Measurements from ENCODE around the gene TUBG2.
A peak's percentile ranks its signal among the peaks of the same experiment; 100 is the strongest.

DNA sequence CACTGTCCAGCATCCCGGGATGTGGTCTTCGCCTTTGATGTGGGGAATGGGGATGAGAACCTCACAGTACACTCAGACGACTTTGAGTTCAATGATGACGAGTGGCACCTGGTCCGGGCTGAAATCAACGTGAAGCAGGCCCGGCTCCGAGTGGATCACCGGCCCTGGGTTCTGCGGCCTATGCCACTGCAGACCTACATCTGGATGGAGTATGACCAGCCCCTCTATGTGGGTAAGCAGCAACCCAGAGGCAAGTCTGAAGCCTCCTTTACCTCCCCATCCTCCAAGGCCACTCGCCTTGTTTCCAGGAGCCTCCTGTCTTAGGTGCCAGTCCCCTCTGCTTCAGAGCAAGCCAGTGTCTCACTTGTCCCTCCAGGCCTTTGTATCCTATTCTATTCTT, 33.4 kb downstream of the TUBG2 start:
- TF ChIP-seq POLR2A (IDR thresholded peaks at IDR 0.05) (no peak), POLR2AphosphoS5 (IDR thresholded peaks at IDR 0.05) (peak in 1 of 3 donors; percentile 5)
- TF ChIP-seq, protein P1, sequence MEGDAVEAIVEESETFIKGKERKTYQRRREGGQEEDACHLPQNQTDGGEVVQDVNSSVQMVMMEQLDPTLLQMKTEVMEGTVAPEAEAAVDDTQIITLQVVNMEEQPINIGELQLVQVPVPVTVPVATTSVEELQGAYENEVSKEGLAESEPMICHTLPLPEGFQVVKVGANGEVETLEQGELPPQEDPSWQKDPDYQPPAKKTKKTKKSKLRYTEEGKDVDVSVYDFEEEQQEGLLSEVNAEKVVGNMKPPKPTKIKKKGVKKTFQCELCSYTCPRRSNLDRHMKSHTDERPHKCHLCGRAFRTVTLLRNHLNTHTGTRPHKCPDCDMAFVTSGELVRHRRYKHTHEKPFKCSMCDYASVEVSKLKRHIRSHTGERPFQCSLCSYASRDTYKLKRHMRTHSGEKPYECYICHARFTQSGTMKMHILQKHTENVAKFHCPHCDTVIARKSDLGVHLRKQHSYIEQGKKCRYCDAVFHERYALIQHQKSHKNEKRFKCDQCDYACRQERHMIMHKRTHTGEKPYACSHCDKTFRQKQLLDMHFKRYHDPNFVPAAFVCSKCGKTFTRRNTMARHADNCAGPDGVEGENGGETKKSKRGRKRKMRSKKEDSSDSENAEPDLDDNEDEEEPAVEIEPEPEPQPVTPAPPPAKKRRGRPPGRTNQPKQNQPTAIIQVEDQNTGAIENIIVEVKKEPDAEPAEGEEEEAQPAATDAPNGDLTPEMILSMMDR (IDR thresholded peaks at IDR 0.05 in 8 of 11, conservative IDR thresholded peaks at IDR 0.05 in 3 of 11) = no peak
